CD4-positive, alpha-beta memory T cell (primary cell): ENCODE measurements around the gene NWD2. TPM values are rescaled to one million over a fixed set of nuclear protein-coding genes. Genes with fewer than 3 reads are reported as not detected.
A peak's percentile ranks its signal among the peaks of the same experiment; 100 is the strongest.

Experiments
- CTCF ChIA-PET: fragments of 350-600 bp; sonication (Branson Sonifier 250); formaldehyde crosslinking; loops from one replicate; lab custom pipeline; 2021; ENCODE audit warnings: inconsistent platforms; ENCODE audit not compliant: partially characterized antibody; lab: Charles Lee
- POLR2A ChIA-PET: fragments of 350-600 bp; sonication (Branson Sonifier 250); formaldehyde crosslinking; loops from one replicate; lab custom pipeline; 2021; ENCODE audit not compliant: partially characterized antibody; lab: Charles Lee
- DNase-seq, 5 donors: peaks; one replicate each; pipeline versions ENCODE4 v3.0.0 to v3.0.0-alpha.2; 2020 to 2022; ENCODE audit warnings: mixed read lengths in 1 of 5
- H3K27ac ChIP-seq: one replicate; pipeline ENCODE4 v1.7.0; 2013; ENCODE audit warnings: low read depth, low read length
- H3K27me3 ChIP-seq: 2 replicates; pipeline ENCODE4 v1.7.0; 2013; ENCODE audit warnings: mild to moderate bottlenecking, low read length, moderate library complexity; ENCODE audit not compliant: insufficient read depth
- H3K36me3 ChIP-seq: 2 replicates; pipeline ENCODE4 v1.7.0; 2013; ENCODE audit warnings: mild to moderate bottlenecking, low read length, moderate library complexity; ENCODE audit not compliant: insufficient read depth
- H3K4me1 ChIP-seq: 2 replicates; pipeline ENCODE4 v1.7.0; 2013; ENCODE audit warnings: mild to moderate bottlenecking, low read length, moderate library complexity; ENCODE audit not compliant: insufficient read depth
- H3K4me3 ChIP-seq, 2 donors: one replicate each; pipeline ENCODE4 v1.7.0; 2013; ENCODE audit warnings: low read length in 2 of 2, mild to moderate bottlenecking in 1 of 2
- H3K9me3 ChIP-seq, 2 donors: one replicate each; pipeline ENCODE4 v1.7.0; 2013; ENCODE audit warnings: low read length in 2 of 2, control low read depth in 1 of 2; ENCODE audit not compliant: control insufficient read depth in 1 of 2
- H3K27ac Mint-ChIP-seq, 7 donors: one replicate each; pipeline ENCODE4 v1.8.0; 2020 to 2021; ENCODE audit warnings: mixed read lengths in 7 of 7, mild to moderate bottlenecking in 6 of 7, inconsistent platforms in 3 of 7, moderate library complexity in 3 of 7
- H3K27me3 Mint-ChIP-seq, 2 donors: one replicate each; pipeline ENCODE4 v1.8.0; 2020 to 2021; ENCODE audit warnings: mixed read lengths in 2 of 2
- H3K36me3 Mint-ChIP-seq, 2 donors: one replicate each; pipeline ENCODE4 v1.8.0; 2020 to 2021; ENCODE audit warnings: mixed read lengths in 2 of 2, inconsistent platforms in 1 of 2, mild to moderate bottlenecking in 1 of 2
- H3K4me1 Mint-ChIP-seq, 4 donors: one replicate each; pipeline ENCODE4 v1.8.0; 2020 to 2021; ENCODE audit warnings: mixed read lengths in 4 of 4, mild to moderate bottlenecking in 1 of 4
- H3K4me3 Mint-ChIP-seq, 8 donors: one replicate each; pipeline ENCODE4 v1.8.0; 2020 to 2021; ENCODE audit warnings: mixed read lengths in 8 of 8, mild to moderate bottlenecking in 7 of 8, moderate library complexity in 6 of 8, inconsistent platforms in 3 of 8
- H3K9me3 Mint-ChIP-seq, 8 donors: one replicate each; pipeline ENCODE4 v1.8.0; 2020 to 2021; ENCODE audit warnings: mixed read lengths in 8 of 8, mild to moderate bottlenecking in 5 of 8, inconsistent platforms in 3 of 8, moderate library complexity in 1 of 8
- intact Hi-C: fragments of 100-400 bp; cut with micrococcal nuclease; formaldehyde crosslinking; loops from one replicate; pipeline ENCODE4 v1.15.1; 2023
- polyA plus RNA-seq, 2 donors: library from polyadenylated mRNA; unstranded; fragments of 300-500 nt; fragmentation: Illumina TruSeq; gene quantifications; one replicate each; pipeline ENCODE4 v1.2.3, GENCODE V29; 2021
- total RNA-seq, 2 experiments: library from RNA; stranded (reverse); gene quantifications; one replicate each; pipeline ENCODE4 v1.2.3, GENCODE V29; 2021

Gene NWD2
- total and polyA plus RNA-seq, 4 experiments from 2014 or later, result not detected

GRCh38 chr4:37381040-37381668, 136.6 kb downstream of the NWD2 start:
- H3K4me1 Mint-ChIP-seq, result no peaks in the 10 kb centered on the region
- H3K4me1 ChIP-seq, result no peaks in the 10 kb centered on the region
- no peaks in the 10 kb centered on the region for H3K9me3 Mint-ChIP-seq
- H3K36me3 ChIP-seq, result no peaks in the 10 kb centered on the region
- H3K36me3 Mint-ChIP-seq, result no peaks in the 10 kb centered on the region
- H3K27ac ChIP-seq, result no peak overlapping the region
- DNase-seq, result no peak
- no peak overlapping the region for H3K4me3 Mint-ChIP-seq
- H3K9me3 ChIP-seq, result no peaks in the 10 kb centered on the region
- no peak overlapping the region for H3K4me3 ChIP-seq
- H3K27me3 ChIP-seq, result no peaks in the 10 kb centered on the region
- intact Hi-C loops, result no loop called here
- ChIA-PET POLR2A (no interaction called here), CTCF (interaction anchor here (0.8 to 1.2 kb wide), 2 partner anchors 8 to 15 kb away, joined by 3 read pairs; no protein-coding TSS in a partner anchor)
- H3K27ac Mint-ChIP-seq, result no peak overlapping the region
- peaks cover 3 to 5% of the 10 kb centered on the region in 2 donors for H3K27me3 Mint-ChIP-seq

GRCh38 chr4:37383579-37384229, 139.2 kb downstream of the NWD2 start:
- intact Hi-C loops, result loop anchor here (2.0 kb wide), 1 partner anchor 1033 kb away; no protein-coding TSS in a partner anchor

GRCh38 chr4:37385424-37385823, 140.9 kb downstream of the NWD2 start:
- Mint-ChIP-seq H3K9me3 (no peaks in the 10 kb centered on the region), H3K4me3 (no peak overlapping the region), H3K27me3 (peaks cover 0 to 2% of the 10 kb centered on the region in 2 donors), H3K4me1 (no peaks in the 10 kb centered on the region), H3K27ac (no peak overlapping the region), H3K36me3 (no peaks in the 10 kb centered on the region)
- POLR2A ChIA-PET, result no interaction called here
- no peak for DNase-seq
- no peak overlapping the region for H3K4me3 ChIP-seq
- no peaks in the 10 kb centered on the region for H3K4me1 ChIP-seq
- no peaks in the 10 kb centered on the region for H3K36me3 ChIP-seq
- H3K27ac ChIP-seq, result no peak overlapping the region
- CTCF ChIA-PET, result interaction anchor here (0.9 kb wide), 1 partner anchor 43 kb away, joined by 4 read pairs; no protein-coding TSS in a partner anchor
- no peaks in the 10 kb centered on the region for H3K27me3 ChIP-seq
- no peaks in the 10 kb centered on the region for H3K9me3 ChIP-seq
- intact Hi-C loops, result no loop called here

More at GRCh38 chr4:37383579-37384229, 139.2 kb downstream of the NWD2 start:
- CTCF ChIA-PET, result no interaction called here
- POLR2A ChIA-PET, result no interaction called here
- Histone ChIP-seq H3K36me3 (no peaks in the 10 kb centered on the region), H3K4me3 (no peak overlapping the region), H3K9me3 (no peaks in the 10 kb centered on the region), H3K27ac (no peak overlapping the region), H3K27me3 (no peaks in the 10 kb centered on the region), H3K4me1 (no peaks in the 10 kb centered on the region)
- DNase-seq, result peak in 2 of 5 donors; percentile 7 to 9
- Mint-ChIP-seq H3K4me3 (no peak overlapping the region), H3K4me1 (no peaks in the 10 kb centered on the region), H3K27ac (no peak overlapping the region), H3K36me3 (no peaks in the 10 kb centered on the region), H3K27me3 (peaks cover 0 to 4% of the 10 kb centered on the region in 2 donors), H3K9me3 (no peaks in the 10 kb centered on the region)

- ChIA-PET CTCF (interaction anchor here (1.2 kb wide), 1 partner anchor 8 kb away, joined by 3 read pairs; no protein-coding TSS in a partner anchor), POLR2A (no interaction called here)
- H3K9me3 Mint-ChIP-seq, result no peaks in the 10 kb centered on the region
- H3K27me3 Mint-ChIP-seq, result peaks cover 6% of the 10 kb centered on the region in 2 donors
- no peaks in the 10 kb centered on the region for H3K36me3 Mint-ChIP-seq
- H3K27ac Mint-ChIP-seq, result no peak overlapping the region
- no peaks in the 10 kb centered on the region for H3K36me3 ChIP-seq
- no peaks in the 10 kb centered on the region for H3K27me3 ChIP-seq
- no peak overlapping the region for H3K27ac ChIP-seq
- no peaks in the 10 kb centered on the region for H3K9me3 ChIP-seq
- no peak for DNase-seq
- H3K4me3 ChIP-seq, result no peak overlapping the region
- intact Hi-C loops, result no loop called here
- no peaks in the 10 kb centered on the region for H3K4me1 Mint-ChIP-seq
- no peak overlapping the region for H3K4me3 Mint-ChIP-seq
- no peaks in the 10 kb centered on the region for H3K4me1 ChIP-seq
Measured at GRCh38 chr4:37388681-37389365, 144.3 kb downstream of the NWD2 start.

- H3K9me3 ChIP-seq, result no peaks in the 10 kb centered on the region
- no peak overlapping the region for H3K4me3 Mint-ChIP-seq
- no peak for DNase-seq
- POLR2A ChIA-PET, result no interaction called here
- H3K27me3 ChIP-seq, result no peaks in the 10 kb centered on the region
- no peaks in the 10 kb centered on the region for H3K36me3 Mint-ChIP-seq
- no peaks in the 10 kb centered on the region for H3K36me3 ChIP-seq
- intact Hi-C loops, result no loop called here
- no peak overlapping the region for H3K27ac Mint-ChIP-seq
- H3K27ac ChIP-seq, result no peak overlapping the region
- H3K4me1 Mint-ChIP-seq, result no peaks in the 10 kb centered on the region
- H3K9me3 Mint-ChIP-seq, result no peaks in the 10 kb centered on the region
- H3K4me3 ChIP-seq, result no peak overlapping the region
- no peaks in the 10 kb centered on the region for H3K4me1 ChIP-seq
- peaks cover 6% of the 10 kb centered on the region in 2 donors for H3K27me3 Mint-ChIP-seq
- CTCF ChIA-PET, result interaction anchor here (1.2 kb wide), 1 partner anchor 9 kb away, joined by 3 read pairs; no protein-coding TSS in a partner anchor
Measured at GRCh38 chr4:37389366-37389765, 144.8 kb downstream of the NWD2 start.

GRCh38 chr4:37389967-37390580, 145.5 kb downstream of the NWD2 start:
- Histone ChIP-seq H3K27ac (no peak overlapping the region), H3K36me3 (no peaks in the 10 kb centered on the region), H3K4me3 (no peak overlapping the region), H3K9me3 (no peaks in the 10 kb centered on the region), H3K27me3 (no peaks in the 10 kb centered on the region), H3K4me1 (no peaks in the 10 kb centered on the region)
- Mint-ChIP-seq H3K27me3 (peaks cover 6% of the 10 kb centered on the region in 2 donors), H3K27ac (no peak overlapping the region), H3K4me3 (peak overlapping the region in 1 of 8 donors; percentile 7), H3K4me1 (no peaks in the 10 kb centered on the region), H3K9me3 (no peaks in the 10 kb centered on the region), H3K36me3 (no peaks in the 10 kb centered on the region)
- POLR2A ChIA-PET, result no interaction called here
- DNase-seq, result peak in 3 of 5 donors; percentile 2 to 23 (median 8)
- CTCF ChIA-PET, result interaction anchor here (1.2 to 1.7 kb wide), 2 partner anchors 9 kb away, joined by 3 to 5 read pairs; no protein-coding TSS in a partner anchor
- intact Hi-C loops, result loop anchor here (5.0 kb wide), 1 partner anchor 978 kb away; no protein-coding TSS in a partner anchor
